Brain microvascular endothelial cell (primary cell): Measurements from ENCODE around the gene TMEM87B.

Experiments
- DNase-seq: peaks from one replicate; pipeline ENCODE4 v3.0.0-alpha.2; 2020
- H3K27ac ChIP-seq: fragments of 250-450 bp; sonication (Bioruptor Pico); 2 replicates; pipeline ENCODE4 v1.5.1; 2020; ENCODE audit warnings: mild to moderate bottlenecking, moderate library complexity
- H3K27me3 ChIP-seq: fragments of 250-450 bp; sonication (Bioruptor Pico); replicated peaks from 2 replicates; pipeline ENCODE4 v1.5.1; 2020; ENCODE audit warnings: mild to moderate bottlenecking
- H3K36me3 ChIP-seq: fragments of 250-450 bp; sonication (Bioruptor Pico); replicated peaks from 2 replicates; pipeline ENCODE4 v1.5.1; 2020; ENCODE audit warnings: mild to moderate bottlenecking
- H3K4me3 ChIP-seq: 2 replicates; pipeline ENCODE4 v1.5.1; 2011; ENCODE audit warnings: low read depth, mild to moderate bottlenecking, control low read depth, low read length, moderate library complexity
- in situ Hi-C: cut with HindIII; loops from 2 replicates; pipeline ENCODE4 v1.10.0; 2017; ENCODE audit warnings: low sequenced_read_pairs, low pct_ligation_motif_present
- TF ChIP-seq, protein P1 (sequence below): IDR thresholded peaks from 2 replicates; pipeline ENCODE4 v1.5.1; 2011; ENCODE audit warnings: low read depth, mild to moderate bottlenecking, moderate library complexity, low read length, control low read depth, inconsistent platforms; ENCODE audit errors: missing control alignments

Gene TMEM87B

DNA sequence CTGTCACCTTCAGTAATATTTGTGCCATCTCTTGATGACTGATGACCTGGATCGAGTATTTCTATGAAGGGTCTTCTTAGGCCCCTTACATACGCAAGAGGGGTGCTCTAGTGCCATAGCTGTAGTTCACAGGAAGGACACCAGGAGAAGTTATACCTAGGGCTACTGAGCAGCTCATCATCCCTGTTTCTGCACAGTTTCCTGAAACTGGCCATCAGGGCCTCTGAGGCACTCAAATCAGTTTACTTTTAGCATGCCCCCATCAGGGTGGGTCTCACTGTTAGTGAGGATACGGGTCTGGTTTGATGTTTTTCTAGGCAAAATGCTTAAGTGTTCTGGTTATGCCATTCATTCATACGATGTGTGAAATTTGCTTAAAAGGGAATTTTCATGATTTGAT is 63.1 kb downstream of the TMEM87B start:
- in situ Hi-C loops, result no loop called here
- Histone ChIP-seq H3K27me3 (no peaks in the 10 kb centered on the region), H3K27ac (no peak overlapping the region), H3K36me3 (peaks cover 34% of the 10 kb centered on the region), H3K4me3 (no peak overlapping the region)
- DNase-seq, result no peak
- TF ChIP-seq, protein P1, sequence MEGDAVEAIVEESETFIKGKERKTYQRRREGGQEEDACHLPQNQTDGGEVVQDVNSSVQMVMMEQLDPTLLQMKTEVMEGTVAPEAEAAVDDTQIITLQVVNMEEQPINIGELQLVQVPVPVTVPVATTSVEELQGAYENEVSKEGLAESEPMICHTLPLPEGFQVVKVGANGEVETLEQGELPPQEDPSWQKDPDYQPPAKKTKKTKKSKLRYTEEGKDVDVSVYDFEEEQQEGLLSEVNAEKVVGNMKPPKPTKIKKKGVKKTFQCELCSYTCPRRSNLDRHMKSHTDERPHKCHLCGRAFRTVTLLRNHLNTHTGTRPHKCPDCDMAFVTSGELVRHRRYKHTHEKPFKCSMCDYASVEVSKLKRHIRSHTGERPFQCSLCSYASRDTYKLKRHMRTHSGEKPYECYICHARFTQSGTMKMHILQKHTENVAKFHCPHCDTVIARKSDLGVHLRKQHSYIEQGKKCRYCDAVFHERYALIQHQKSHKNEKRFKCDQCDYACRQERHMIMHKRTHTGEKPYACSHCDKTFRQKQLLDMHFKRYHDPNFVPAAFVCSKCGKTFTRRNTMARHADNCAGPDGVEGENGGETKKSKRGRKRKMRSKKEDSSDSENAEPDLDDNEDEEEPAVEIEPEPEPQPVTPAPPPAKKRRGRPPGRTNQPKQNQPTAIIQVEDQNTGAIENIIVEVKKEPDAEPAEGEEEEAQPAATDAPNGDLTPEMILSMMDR, result peak; percentile 44

DNA sequence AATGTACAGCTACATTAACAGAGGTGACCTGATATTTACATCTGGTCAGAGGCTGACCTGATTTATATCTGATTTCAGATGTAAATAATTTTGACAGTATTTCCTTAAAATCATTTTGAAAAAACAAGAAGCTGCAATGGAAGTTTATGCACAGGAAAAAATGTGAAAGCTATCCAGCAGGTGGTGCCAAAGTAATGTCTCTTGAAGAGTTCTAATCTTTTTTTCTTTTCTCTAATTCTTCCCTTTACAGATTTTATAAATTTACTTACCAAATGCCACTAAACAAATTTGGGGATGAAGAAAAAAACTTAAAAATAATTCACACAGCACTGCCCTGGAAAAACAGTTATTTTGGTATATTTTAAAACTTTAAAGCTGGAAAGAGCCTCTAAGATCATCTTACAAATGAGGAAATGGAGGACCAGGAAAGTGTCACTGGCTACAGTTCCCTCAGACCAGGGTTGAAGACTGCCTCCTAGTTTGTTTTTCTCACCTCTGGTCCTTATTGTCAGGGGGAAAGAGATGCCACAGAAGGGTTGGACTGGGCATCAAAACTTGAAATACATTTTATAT is 66.7 kb downstream of the TMEM87B start:
- peaks cover 26% of the 10 kb centered on the region for H3K36me3 ChIP-seq
- in situ Hi-C loops, result no loop called here
- no peak overlapping the region for H3K27ac ChIP-seq
- H3K27me3 ChIP-seq, result no peaks in the 10 kb centered on the region
- TF ChIP-seq, protein P1, result peak; percentile 55
- DNase-seq, result peak; percentile 40
- H3K4me3 ChIP-seq, result no peak overlapping the region

DNA sequence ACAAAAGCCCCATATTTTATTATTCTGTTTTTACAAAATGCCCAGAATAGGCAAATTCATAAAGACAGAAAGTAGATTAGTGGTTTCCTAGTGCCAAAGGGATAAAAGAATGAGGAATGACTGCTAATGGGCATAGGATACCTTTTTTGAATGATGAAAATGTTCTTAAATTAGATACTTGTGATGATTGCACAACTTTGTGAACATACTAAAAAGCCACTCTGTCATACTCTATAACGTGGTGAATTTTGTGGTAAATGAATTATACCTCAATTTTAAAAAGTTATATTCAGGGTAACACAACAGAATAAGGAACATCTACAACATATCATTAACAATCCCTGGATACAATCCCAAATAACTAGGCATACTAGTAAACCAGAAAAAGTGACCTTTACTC is 74.0 kb downstream of the TMEM87B start:
- H3K36me3 ChIP-seq, result no peaks in the 10 kb centered on the region
- H3K27me3 ChIP-seq, result no peaks in the 10 kb centered on the region
- TF ChIP-seq, protein P1, result no peak
- no peak overlapping the region for H3K4me3 ChIP-seq
- no peak overlapping the region for H3K27ac ChIP-seq
- DNase-seq, result no peak
- in situ Hi-C loops, result no loop called here

DNA sequence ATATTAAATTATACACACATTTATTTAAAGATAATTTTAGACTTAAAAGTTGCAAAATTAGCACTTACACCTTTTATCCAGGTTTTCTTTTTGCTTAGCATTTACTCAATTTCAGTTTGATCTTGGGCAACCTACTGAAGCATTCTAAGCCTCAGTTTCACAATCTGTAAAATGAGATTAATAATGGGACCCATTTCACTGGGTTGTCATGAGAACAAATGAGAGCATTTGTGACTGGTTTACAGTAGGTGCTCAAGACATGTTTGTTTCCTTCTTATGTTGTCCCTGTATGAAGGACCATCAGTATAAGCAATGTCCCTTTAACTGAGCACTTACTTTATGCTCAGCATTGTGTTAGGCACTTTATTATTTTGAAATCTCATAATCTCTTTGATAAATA is 78.3 kb downstream of the TMEM87B start:
- no peak for DNase-seq
- Histone ChIP-seq H3K4me3 (no peak overlapping the region), H3K27me3 (no peaks in the 10 kb centered on the region), H3K36me3 (no peaks in the 10 kb centered on the region), H3K27ac (no peak overlapping the region)
- in situ Hi-C loops, result no loop called here
- TF ChIP-seq, protein P1, result no peak

DNA sequence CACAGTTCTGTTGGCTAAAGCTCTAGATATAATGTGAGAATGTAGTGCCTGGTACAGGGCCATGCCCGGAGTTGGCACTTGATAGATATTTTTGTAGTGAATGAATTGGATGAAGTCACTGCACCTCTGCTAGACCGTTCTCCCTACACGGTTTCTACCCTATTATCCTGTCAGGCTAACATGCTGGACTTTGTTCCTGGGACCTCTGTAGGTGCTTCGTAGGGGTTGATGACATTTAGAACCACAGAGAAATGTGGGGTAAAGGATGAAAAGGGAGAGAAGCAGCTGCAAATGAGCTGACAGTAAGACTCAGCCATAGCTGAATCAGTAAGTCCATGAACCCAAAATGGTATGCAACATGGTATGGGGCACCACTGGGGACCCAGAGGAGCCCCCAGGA is 79.1 kb downstream of the TMEM87B start:
- H3K4me3 ChIP-seq, result no peak overlapping the region
- TF ChIP-seq, protein P1, result no peak
- no peaks in the 10 kb centered on the region for H3K27me3 ChIP-seq
- H3K36me3 ChIP-seq, result no peaks in the 10 kb centered on the region
- H3K27ac ChIP-seq, result no peak overlapping the region
- DNase-seq, result no peak
- in situ Hi-C loops, result no loop called here

DNA sequence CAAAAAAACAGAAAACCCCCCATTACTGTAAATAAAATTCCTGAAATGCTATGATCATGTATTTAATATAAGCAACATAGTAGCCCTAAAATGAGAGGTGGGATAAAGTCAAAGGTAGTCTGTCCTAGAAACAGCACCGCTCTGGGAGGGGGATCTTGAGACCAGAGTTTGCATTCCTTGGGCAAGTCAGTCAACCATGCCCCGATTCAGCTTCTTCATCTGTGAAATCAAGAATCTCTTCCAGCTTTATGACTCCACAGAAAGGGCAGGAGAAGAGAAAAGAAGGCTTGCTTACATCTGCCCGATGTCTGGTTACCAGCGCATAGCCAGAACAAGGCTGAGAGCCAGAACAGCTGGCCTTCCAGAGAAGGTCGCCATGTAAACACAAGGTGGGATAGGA is 81.0 kb downstream of the TMEM87B start:
- no peak for DNase-seq
- H3K36me3 ChIP-seq, result no peaks in the 10 kb centered on the region
- H3K27me3 ChIP-seq, result peaks cover 1% of the 10 kb centered on the region
- no peak overlapping the region for H3K27ac ChIP-seq
- in situ Hi-C loops, result no loop called here
- TF ChIP-seq, protein P1, result no peak
- H3K4me3 ChIP-seq, result no peak overlapping the region
